GM19099 (cell line): ENCODE data around the gene CLK4.

Experiments used
- POLR2A ChIP-seq: IDR thresholded peaks from 3 replicates; pipeline ENCODE4 v1.6.1; 2011; ENCODE audit warnings: low read depth; ENCODE audit not compliant: insufficient read length; ENCODE audit errors: extremely low read depth

The CLK4 gene

GRCh38 chr5:178612299-178612698, 14.6 kb downstream of the CLK4 start:
- TF ChIP-seq POLR2A: no peak

DNA sequence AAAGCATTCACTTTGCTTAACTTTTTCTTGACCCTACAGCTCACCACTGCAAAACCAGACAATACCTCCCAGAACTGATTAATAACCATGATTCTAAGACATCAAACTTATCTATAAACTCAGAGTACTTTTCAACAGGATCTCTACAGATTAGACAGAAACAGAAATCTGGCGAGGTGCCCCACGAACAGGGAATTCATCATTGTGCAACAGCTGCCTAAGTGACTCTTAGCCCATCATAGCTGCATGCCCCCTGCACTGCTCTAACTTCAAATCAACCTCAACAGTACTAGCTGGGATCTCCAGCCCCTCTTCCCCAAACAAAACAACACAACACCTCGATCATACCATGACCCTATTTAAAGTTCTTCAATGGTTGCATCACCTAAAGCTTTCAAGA, 20.6 kb downstream of the CLK4 start:
- TF ChIP-seq POLR2A: no peak

DNA sequence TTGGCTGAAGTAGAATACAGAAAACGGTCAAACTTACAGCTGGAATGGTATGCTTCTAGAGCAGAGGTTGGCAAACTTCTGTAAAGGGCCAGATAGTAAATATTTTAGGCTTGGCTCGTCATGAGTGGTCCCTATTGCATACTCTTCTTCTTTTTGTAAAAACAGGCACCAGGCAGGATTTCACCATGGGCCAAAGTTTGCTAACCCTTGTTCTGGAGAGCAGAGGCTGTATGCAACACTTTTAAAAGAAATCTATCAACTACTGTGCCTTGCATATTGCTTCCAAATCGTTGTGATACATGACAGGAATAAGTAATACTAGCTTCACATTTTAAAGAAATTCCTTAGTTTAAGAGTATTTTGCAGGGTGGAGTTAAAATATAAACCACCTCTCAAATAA, 21.1 kb downstream of the CLK4 start:
- no peak for TF ChIP-seq POLR2A

DNA sequence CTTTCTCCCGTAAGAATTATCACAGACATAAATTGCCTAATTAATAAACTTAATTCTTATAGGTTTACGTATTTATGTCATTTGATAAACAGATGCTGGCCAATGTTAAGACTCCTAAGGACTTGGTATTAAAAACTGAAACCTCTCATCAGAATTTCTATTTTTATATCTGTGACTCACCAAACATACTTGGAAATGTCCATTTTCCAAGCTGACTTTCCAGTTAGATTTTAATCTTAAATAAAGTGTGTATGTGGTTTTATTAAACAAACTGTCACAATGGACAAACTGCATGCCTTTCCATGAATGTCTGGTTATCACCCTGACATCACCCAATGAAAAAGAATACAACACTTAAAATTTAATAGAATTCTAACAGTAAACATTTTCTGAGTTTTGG, 24.1 kb downstream of the CLK4 start:
- TF ChIP-seq POLR2A: no peak

GRCh38 chr5:178595750-178596149, 31.1 kb downstream of the CLK4 start:
- no peak for TF ChIP-seq POLR2A

GRCh38 chr5:178595150-178595549, 31.7 kb downstream of the CLK4 start:
- TF ChIP-seq POLR2A: no peak

DNA sequence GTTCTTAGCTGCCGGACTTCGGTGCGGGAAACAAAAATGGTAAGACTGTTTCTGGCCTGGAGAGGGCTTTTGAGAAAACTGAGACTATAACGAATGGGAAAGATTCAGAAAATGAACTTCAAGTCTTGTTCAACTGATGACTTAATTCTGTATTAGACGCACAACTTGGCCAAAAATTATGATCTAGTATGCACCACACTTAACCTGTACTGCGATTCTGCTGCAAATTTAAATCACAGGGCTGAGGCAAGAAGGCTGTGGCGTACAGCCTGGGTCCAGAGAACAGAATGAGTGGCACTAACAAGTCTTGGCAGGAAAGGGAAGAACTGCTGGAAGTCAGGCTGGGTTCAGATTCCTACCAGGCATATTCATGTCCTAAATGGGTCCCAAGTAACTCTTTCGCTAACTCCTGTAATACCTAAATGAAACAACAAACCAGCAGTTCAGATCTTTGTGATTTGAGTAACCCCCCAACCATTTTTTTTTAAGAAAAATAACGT, 35.9 kb downstream of the CLK4 start:
- no peak for TF ChIP-seq POLR2A

- no peak for TF ChIP-seq POLR2A
Observed at GRCh38 chr5:178590141-178590923, 36.5 kb downstream of the CLK4 start, which contains the start of gene COL23A1. COL23A1 (minus strand) TSS chr5:178590393.

- no peak for TF ChIP-seq POLR2A
Observed at GRCh38 chr5:178589180-178590140, 37.4 kb downstream of the CLK4 start.

DNA sequence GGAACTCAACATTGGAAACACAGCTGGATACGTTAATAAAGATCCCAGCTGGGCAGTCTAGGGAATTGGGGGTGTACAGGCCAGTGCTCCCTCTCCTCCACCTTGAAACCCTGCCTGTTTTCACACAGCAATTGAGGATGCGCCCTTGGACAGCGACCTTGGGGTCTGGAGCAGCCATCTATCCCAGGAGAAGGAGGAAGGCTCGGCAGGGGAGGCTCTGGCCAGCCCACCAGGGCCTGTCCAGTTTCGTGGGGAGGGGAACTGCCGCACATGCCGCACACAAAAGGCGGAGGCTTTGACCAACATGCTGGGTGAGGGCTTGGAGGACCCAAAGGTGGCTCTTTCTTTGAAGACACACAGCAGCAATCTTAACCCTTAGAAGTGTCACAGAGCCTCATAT, 38.1 kb downstream of the CLK4 start:
- no peak for TF ChIP-seq POLR2A

DNA sequence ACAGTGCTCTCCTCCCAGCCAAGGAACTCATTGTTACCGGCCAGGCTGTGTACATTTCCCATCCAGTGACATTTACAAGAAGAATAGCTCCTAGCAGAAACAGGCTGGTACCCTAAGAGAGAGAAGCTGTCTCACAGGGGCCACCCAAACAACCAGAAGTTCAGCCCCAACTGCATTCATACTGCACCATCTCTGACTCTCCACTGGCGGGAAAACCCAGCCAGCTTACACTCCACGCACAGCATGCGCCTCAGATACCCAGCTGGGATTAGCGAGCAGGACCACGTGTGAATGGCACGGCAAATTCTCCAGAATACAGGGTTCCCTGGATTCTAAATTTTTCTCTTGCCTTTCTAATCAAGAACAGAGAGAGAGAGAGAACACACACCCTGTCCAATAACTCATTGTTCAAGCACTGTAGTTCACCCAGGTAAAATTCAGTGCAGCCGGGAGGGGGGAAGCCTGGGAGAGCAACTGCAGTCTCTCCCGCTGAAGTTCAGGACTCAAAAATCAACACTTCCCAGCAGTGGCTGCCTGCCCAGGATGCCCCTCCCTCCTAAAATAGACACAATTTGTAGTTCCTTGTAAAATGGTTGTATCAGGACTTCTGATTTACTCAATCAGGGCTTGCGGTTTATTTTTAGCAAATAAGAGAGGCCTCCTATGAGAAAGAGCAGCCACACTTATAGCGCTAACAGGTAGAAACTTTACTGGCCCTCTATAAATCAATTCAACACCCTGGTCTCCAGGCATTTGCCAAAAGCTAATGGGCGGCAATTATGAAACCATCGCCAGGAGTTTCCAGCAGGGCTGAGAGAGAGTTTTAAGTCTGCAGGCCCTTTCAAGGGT, 38.9 kb downstream of the CLK4 start:
- no peak for TF ChIP-seq POLR2A

DNA sequence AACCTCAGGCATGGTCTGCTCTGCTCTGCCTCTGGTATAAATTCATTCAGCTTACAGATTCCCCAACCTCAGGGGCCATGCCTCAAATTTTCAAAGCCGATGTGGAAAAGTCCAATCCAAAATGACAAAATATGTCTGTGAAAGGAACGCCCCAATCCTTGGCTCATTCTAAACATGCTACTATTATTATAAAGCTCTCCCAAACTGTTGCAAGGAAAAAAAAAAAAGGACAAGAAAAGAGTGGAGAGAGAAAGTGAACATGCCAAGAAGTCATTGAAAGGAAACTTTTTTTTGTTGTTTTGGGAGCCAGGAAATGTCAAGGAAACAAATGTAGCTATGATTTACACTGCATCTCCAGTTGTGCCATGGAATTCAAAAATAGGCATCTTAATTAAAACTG, 40.5 kb downstream of the CLK4 start:
- no peak for TF ChIP-seq POLR2A

GRCh38 chr5:178583279-178583678, 43.6 kb downstream of the CLK4 start:
- no peak for TF ChIP-seq POLR2A

DNA sequence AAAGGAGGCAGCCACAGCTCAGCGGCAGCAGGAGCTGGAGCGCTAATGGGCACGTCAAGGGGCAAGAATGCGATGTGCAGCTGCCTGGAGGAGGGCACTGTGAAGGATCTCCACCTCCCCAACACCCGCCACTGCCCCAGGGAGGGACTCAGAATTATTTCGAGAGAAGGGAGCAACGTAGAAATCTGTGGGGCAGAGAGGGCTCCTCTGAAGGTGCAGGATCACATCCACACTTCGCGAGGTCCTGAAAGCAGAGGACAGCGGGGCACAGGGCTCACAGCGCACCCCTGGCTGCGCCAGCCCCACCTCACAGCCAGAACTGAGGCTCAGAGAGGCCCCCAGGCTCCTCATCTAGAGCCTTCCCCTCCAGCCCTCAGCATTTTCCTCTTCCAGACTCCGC, 44.6 kb downstream of the CLK4 start:
- TF ChIP-seq POLR2A: no peak

GRCh38 chr5:178581621-178582020, 45.2 kb downstream of the CLK4 start:
- no peak for TF ChIP-seq POLR2A
